Chondrocyte (in vitro differentiated cells): ENCODE results near the gene BMP5. TPM values are rescaled to one million over a fixed set of nuclear protein-coding genes. Genes with fewer than 3 reads are reported as not detected.

Experiments used
- DNase-seq: peaks from one replicate; pipeline ENCODE4 v3.0.0; 2021; ENCODE audit warnings: mixed read lengths, low spot score
- H3K27ac Mint-ChIP-seq: one replicate; pipeline ENCODE4 v1.8.0; 2021; ENCODE audit warnings: mild to moderate bottlenecking, moderate library complexity, mixed read lengths; ENCODE audit not compliant: unreplicated experiment
- H3K27me3 Mint-ChIP-seq: 2 replicates; pipeline ENCODE4 v1.8.0; 2021; ENCODE audit warnings: low read depth, mixed read lengths
- H3K36me3 Mint-ChIP-seq: 2 replicates; pipeline ENCODE4 v1.8.0; 2021; ENCODE audit warnings: low read depth, mixed read lengths
- H3K4me1 Mint-ChIP-seq: 2 replicates; pipeline ENCODE4 v1.8.0; 2021; ENCODE audit warnings: low read depth, mild to moderate bottlenecking, mixed read lengths
- H3K4me3 Mint-ChIP-seq: one replicate; pipeline ENCODE4 v1.8.0; 2021; ENCODE audit warnings: mild to moderate bottlenecking, moderate library complexity, mixed read lengths; ENCODE audit not compliant: unreplicated experiment
- H3K9me3 Mint-ChIP-seq: 2 replicates; pipeline ENCODE4 v1.8.0; 2021; ENCODE audit warnings: low read depth, mixed read lengths
- CTCF ChIP-seq: fragments of 200-600 bp; sonication (generic); IDR thresholded peaks from 2 replicates; pipeline ENCODE4 v1.5.0; 2021; ENCODE audit warnings: antibody characterized with exemption, mild to moderate bottlenecking, moderate library complexity
- total RNA-seq: library from RNA; stranded (reverse); gene quantifications from 3 replicates; pipeline ENCODE4 v1.2.1, GENCODE V29; 2021

BMP5 gene
- total RNA-seq, 1 donor from 2014 or later = not detected

GRCh38 chr6:55853008-55854001 lies 22.1 kb downstream of the BMP5 start:
- no peaks in the 10 kb centered on the region for H3K27me3 Mint-ChIP-seq
- no peak overlapping the region for H3K4me3 Mint-ChIP-seq
- H3K4me1 Mint-ChIP-seq = no peaks in the 10 kb centered on the region
- no peak overlapping the region for H3K27ac Mint-ChIP-seq
- H3K9me3 Mint-ChIP-seq = no peaks in the 10 kb centered on the region
- H3K36me3 Mint-ChIP-seq = no peaks in the 10 kb centered on the region
- DNase-seq = no peak
- no peak for TF ChIP-seq CTCF

- H3K4me1 Mint-ChIP-seq = no peaks in the 10 kb centered on the region
- H3K36me3 Mint-ChIP-seq = no peaks in the 10 kb centered on the region
- no peak overlapping the region for H3K27ac Mint-ChIP-seq
- H3K9me3 Mint-ChIP-seq = no peaks in the 10 kb centered on the region
- no peak for TF ChIP-seq CTCF
- H3K4me3 Mint-ChIP-seq = no peak overlapping the region
- no peaks in the 10 kb centered on the region for H3K27me3 Mint-ChIP-seq
- DNase-seq = no peak
Measured at GRCh38 chr6:55841341-55841740, 34.0 kb downstream of the BMP5 start.

GRCh38 chr6:55839080-55839479 lies 36.3 kb downstream of the BMP5 start:
- H3K27me3 Mint-ChIP-seq = no peaks in the 10 kb centered on the region
- DNase-seq = no peak
- H3K27ac Mint-ChIP-seq = no peak overlapping the region
- no peak for TF ChIP-seq CTCF
- H3K36me3 Mint-ChIP-seq = no peaks in the 10 kb centered on the region
- peaks cover 2% of the 10 kb centered on the region for H3K4me1 Mint-ChIP-seq
- H3K9me3 Mint-ChIP-seq = no peaks in the 10 kb centered on the region
- H3K4me3 Mint-ChIP-seq = no peak overlapping the region

GRCh38 chr6:55836945-55837344 lies 38.4 kb downstream of the BMP5 start:
- Mint-ChIP-seq H3K27ac (no peak overlapping the region), H3K9me3 (no peaks in the 10 kb centered on the region), H3K27me3 (no peaks in the 10 kb centered on the region), H3K36me3 (no peaks in the 10 kb centered on the region), H3K4me1 (peaks cover 2% of the 10 kb centered on the region), H3K4me3 (no peak overlapping the region)
- no peak for DNase-seq
- TF ChIP-seq CTCF = no peak

GRCh38 chr6:55836481-55836880 lies 38.9 kb downstream of the BMP5 start:
- Mint-ChIP-seq H3K36me3 (no peaks in the 10 kb centered on the region), H3K9me3 (no peaks in the 10 kb centered on the region), H3K27ac (no peak overlapping the region), H3K4me3 (no peak overlapping the region), H3K27me3 (no peaks in the 10 kb centered on the region), H3K4me1 (peaks cover 2% of the 10 kb centered on the region)
- TF ChIP-seq CTCF = no peak
- DNase-seq = no peak
